ENCODE measurements around the gene AGBL4.

AGBL4 gene

DNA sequence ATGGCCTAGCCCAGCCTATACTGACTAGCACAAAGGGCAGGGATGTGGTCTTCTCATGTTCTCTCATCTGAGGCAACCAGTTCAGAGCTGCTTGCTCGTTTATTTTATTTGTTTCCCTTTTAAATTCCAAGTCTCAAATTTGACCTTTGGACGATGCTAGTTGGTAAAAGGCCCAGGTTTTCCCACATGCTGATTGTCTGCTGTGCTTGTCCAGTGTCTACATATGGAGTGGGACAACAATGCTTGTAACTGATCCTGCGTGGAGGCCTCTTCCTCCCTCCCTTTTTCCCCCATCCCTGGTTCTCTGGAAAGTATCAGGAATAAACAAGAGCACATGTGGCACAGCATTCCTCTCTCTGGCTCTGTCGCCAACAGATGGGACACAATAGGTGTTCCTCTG, 1213.0 kb downstream of the AGBL4 start:
- no peak for ATAC-seq (ENCODE audit: insufficient read depth, low read depth)
- no peaks in the 10 kb centered on the region for H3K79me2 ChIP-seq (ENCODE audit: insufficient read depth, low read length)

DNA sequence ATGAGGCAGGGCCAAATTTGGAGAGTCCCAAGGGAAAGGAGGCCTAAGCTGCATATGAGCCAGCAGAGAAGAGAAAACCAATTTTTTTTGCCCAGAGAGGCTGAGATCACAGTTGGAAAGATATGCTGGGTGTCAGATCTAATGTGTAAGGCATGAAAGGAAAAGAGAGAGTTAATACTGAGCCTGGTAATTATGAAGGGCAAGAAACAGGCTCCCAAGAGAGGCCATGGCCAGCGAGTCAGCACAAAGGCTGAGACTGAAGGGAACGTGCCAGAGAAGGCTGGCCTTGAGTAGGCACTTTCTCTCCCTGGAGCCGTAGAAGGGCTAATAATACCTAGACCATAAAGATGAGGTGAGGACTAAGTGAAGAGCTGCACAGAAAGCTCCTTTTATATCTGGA, 1215.3 kb downstream of the AGBL4 start:
- no peak for ATAC-seq (ENCODE audit: insufficient read depth, low read depth)
- TF ChIP-seq, protein P1, sequence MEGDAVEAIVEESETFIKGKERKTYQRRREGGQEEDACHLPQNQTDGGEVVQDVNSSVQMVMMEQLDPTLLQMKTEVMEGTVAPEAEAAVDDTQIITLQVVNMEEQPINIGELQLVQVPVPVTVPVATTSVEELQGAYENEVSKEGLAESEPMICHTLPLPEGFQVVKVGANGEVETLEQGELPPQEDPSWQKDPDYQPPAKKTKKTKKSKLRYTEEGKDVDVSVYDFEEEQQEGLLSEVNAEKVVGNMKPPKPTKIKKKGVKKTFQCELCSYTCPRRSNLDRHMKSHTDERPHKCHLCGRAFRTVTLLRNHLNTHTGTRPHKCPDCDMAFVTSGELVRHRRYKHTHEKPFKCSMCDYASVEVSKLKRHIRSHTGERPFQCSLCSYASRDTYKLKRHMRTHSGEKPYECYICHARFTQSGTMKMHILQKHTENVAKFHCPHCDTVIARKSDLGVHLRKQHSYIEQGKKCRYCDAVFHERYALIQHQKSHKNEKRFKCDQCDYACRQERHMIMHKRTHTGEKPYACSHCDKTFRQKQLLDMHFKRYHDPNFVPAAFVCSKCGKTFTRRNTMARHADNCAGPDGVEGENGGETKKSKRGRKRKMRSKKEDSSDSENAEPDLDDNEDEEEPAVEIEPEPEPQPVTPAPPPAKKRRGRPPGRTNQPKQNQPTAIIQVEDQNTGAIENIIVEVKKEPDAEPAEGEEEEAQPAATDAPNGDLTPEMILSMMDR (IDR thresholded peaks at IDR 0.05; ENCODE audit: borderline replicate concordance, extremely low read depth, low read length, poor library complexity, severe bottlenecking) = no peak
- TF ChIP-seq EZH2 (IDR thresholded peaks at IDR 0.05; ENCODE audit: borderline replicate concordance, low read depth, low read length, severe bottlenecking) = no peak
- H2AFZ ChIP-seq (ENCODE audit: low read depth, low read length) = no peak overlapping the region
- no peak for DNase-seq
- no peaks in the 10 kb centered on the region for H3K9me3 ChIP-seq (ENCODE audit: insufficient read depth, low read length, severe bottlenecking)
- H3K27me3 ChIP-seq (ENCODE audit: insufficient read depth, low read length, poor library complexity) = no peaks in the 10 kb centered on the region
- no peak overlapping the region for H3K27ac ChIP-seq (ENCODE audit: low read length)
- H3K36me3 ChIP-seq (ENCODE audit: insufficient read depth, low read length) = no peaks in the 10 kb centered on the region
- no peak overlapping the region for H3K4me3 ChIP-seq (ENCODE audit: low read depth in 1 of 2, low read length in 2 of 2)
- H3K79me2 ChIP-seq (ENCODE audit: insufficient read depth, low read length) = no peaks in the 10 kb centered on the region
- no peak overlapping the region for H3K4me2 ChIP-seq (ENCODE audit: insufficient read depth, low read length)
- no peaks in the 10 kb centered on the region for H3K4me1 ChIP-seq (ENCODE audit: insufficient read depth, low read length)
- H3K9ac ChIP-seq (ENCODE audit: low read depth, low read length) = no peak overlapping the region
- H4K20me1 ChIP-seq (ENCODE audit: insufficient read depth, low read length) = no peaks in the 10 kb centered on the region

More for the DNA sequence above, 1213.0 kb downstream of the AGBL4 start:
- Histone ChIP-seq H2AFZ (ENCODE audit: low read depth, low read length) (no peak overlapping the region), H3K27me3 (ENCODE audit: insufficient read depth, low read length, poor library complexity) (no peaks in the 10 kb centered on the region), H3K36me3 (ENCODE audit: insufficient read depth, low read length) (no peaks in the 10 kb centered on the region), H3K4me3 (ENCODE audit: low read depth in 1 of 2, low read length in 2 of 2) (no peak overlapping the region), H4K20me1 (ENCODE audit: insufficient read depth, low read length) (no peaks in the 10 kb centered on the region), H3K4me2 (ENCODE audit: insufficient read depth, low read length) (no peak overlapping the region), H3K27ac (ENCODE audit: low read length) (no peak overlapping the region), H3K9me3 (ENCODE audit: insufficient read depth, low read length, severe bottlenecking) (no peaks in the 10 kb centered on the region), H3K9ac (ENCODE audit: low read depth, low read length) (no peak overlapping the region), H3K4me1 (ENCODE audit: insufficient read depth, low read length) (no peaks in the 10 kb centered on the region)
- TF ChIP-seq, protein P1 (IDR thresholded peaks at IDR 0.05; ENCODE audit: borderline replicate concordance, extremely low read depth, low read length, poor library complexity, severe bottlenecking) = no peak
- no peak for TF ChIP-seq EZH2 (IDR thresholded peaks at IDR 0.05; ENCODE audit: borderline replicate concordance, low read depth, low read length, severe bottlenecking)
- DNase-seq = no peak

DNA sequence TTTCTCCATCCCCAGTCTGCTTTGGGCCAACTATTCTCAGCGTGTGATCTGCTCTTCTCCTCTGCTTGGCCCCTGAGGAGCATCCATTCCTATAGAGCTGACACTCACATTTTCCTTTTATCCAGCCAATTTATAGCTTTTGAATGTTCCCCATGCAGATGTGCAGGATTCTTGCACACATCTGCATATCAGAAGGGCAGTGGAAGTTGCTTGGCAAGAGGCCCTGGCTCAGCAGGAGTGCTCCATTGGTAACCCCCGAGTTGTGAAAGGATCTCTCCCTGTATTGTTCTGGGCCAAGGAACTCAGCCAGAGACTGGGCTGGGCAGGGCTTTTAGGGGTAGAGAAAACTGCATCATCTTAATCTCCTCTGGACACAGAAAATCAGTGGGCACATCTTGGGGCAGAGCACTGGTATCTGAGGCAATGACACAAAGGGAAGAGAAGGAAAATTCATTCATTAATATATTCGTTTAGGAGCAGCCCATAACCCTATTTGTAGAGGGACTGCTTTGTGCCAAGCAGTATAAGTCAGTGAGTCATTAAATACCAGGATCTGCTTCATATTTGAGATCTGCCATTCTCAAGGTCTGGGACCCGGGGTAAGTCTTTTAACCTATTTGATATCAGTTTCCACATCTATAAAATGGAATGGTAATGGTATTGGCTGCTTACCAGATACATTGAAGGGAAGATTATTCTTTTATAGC, 1216.0 kb downstream of the AGBL4 start:
- no peak for TF ChIP-seq EZH2 (IDR thresholded peaks at IDR 0.05; ENCODE audit: borderline replicate concordance, low read depth, low read length, severe bottlenecking)
- TF ChIP-seq, protein P1 (IDR thresholded peaks at IDR 0.05; ENCODE audit: borderline replicate concordance, extremely low read depth, low read length, poor library complexity, severe bottlenecking) = no peak
- no peak for ATAC-seq (ENCODE audit: insufficient read depth, low read depth)
- H3K27ac ChIP-seq (ENCODE audit: low read length) = no peak overlapping the region

More for the DNA sequence above, 1216.0 kb downstream of the AGBL4 start:
- Histone ChIP-seq H4K20me1 (ENCODE audit: insufficient read depth, low read length) (no peaks in the 10 kb centered on the region), H3K79me2 (ENCODE audit: insufficient read depth, low read length) (no peaks in the 10 kb centered on the region), H3K36me3 (ENCODE audit: insufficient read depth, low read length) (no peaks in the 10 kb centered on the region), H3K4me1 (ENCODE audit: insufficient read depth, low read length) (no peaks in the 10 kb centered on the region), H3K9me3 (ENCODE audit: insufficient read depth, low read length, severe bottlenecking) (no peaks in the 10 kb centered on the region), H3K4me3 (ENCODE audit: low read depth in 1 of 2, low read length in 2 of 2) (no peak overlapping the region), H3K27me3 (ENCODE audit: insufficient read depth, low read length, poor library complexity) (no peaks in the 10 kb centered on the region), H3K9ac (ENCODE audit: low read depth, low read length) (no peak overlapping the region), H3K4me2 (ENCODE audit: insufficient read depth, low read length) (no peak overlapping the region), H2AFZ (ENCODE audit: low read depth, low read length) (no peak overlapping the region)
- DNase-seq = no peak
